Sciatic nerve (tissue), 2 donors: ENCODE data around the gene TNRC18. TPM values are rescaled to one million over a fixed set of nuclear protein-coding genes. Genes with fewer than 3 reads are reported as not detected.
"Not testable (repeated sequence)": the region's sequence is repeated elsewhere in the genome, so short reads cannot be mapped to it uniquely, and the experiment has no call there.

Experiments used
- ATAC-seq: fragments of 200-7000 bp; cut with Tn5 transposase; one replicate; pipeline ENCODE4 v1.9.1; 2020; ENCODE audit warnings: mild to moderate bottlenecking, moderate library complexity
- DNase-seq: peaks from one replicate; pipeline ENCODE4 v3.0.0-alpha.2; 2020; ENCODE audit warnings: low spot score
- intact Hi-C: fragments of 100-400 bp; cut with DNase I; formaldehyde crosslinking; loops from one replicate; pipeline ENCODE4 v1.14.2; 2022
- total RNA-seq: library from RNA; stranded (reverse); fragmentation: NEBNext Ultra II Directional; extraction: Animal tissue kit (Norgen Biotek cat#: 25700); gene quantifications from one replicate; pipeline ENCODE4 v1.2.1, GENCODE V29; 2021
- donor health status: DM: no; HTN: no; CAD: no.
- donor health status: DM: no; HTN: no; CAD: no.

TNRC18 gene
- total RNA-seq, 1 donor from 2014 or later = 107 TPM

DNA sequence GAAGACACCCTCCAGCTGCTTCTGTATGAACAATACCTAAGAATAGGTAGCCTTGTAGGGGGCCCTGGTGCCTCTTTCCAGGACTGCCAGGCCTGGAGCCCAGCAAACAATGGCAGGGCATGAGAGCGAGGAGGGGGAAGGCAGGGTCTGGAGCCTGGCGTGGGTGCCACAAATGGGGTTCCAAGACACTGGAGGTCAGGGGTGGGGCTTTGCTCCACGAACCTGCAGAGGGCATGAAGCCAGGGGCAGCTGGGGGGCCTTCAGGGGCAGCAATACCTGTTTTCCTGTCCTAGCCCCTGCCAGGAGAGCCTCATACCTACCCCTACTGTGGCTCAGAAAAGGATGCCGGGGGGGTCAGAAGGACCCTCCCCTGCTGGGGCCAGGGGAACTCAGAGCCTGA lies 79.3 kb downstream of the TNRC18 start:
- ATAC-seq (no peak), DNase-seq (no peak)
- intact Hi-C loops = no loop called here

- ATAC-seq (no peak), DNase-seq (no peak)
- intact Hi-C loops = no loop called here
Observed at GRCh38 chr7:5343884-5344283, 79.8 kb downstream of the TNRC18 start.

GRCh38 chr7:5342631-5343030 lies 81.0 kb downstream of the TNRC18 start:
- intact Hi-C loops = no loop called here

GRCh38 chr7:5339955-5340354 lies 83.7 kb downstream of the TNRC18 start:
- DNase-seq (no peak), ATAC-seq (no peak)
- intact Hi-C loops = no loop called here

More at GRCh38 chr7:5342631-5343030, 81.0 kb downstream of the TNRC18 start:
- ATAC-seq = no peak
- DNase-seq = no peak

DNA sequence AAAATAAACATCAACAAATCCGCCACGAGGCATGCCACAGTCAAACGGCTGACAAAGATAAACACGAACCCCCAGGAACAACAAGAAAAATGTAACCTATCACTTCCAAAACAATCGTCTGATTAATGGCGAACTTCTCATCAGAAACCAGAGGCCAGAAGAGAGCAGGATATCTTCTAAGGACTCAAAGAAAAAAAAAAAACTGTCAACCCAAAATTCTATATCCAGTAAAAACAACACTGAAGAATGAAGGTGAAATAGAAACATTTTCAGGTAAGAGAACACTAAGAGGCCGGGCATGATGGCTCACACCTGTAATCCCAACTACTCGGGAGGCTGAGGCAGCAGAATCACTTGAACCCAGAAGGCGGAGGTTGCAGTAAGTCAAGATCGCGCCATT lies 86.6 kb downstream of the TNRC18 start:
- no peak for ATAC-seq
- intact Hi-C loops = no loop called here

GRCh38 chr7:5334671-5335070 lies 89.0 kb downstream of the TNRC18 start:
- no peak for ATAC-seq
- intact Hi-C loops = no loop called here
- DNase-seq = no peak

More for the DNA sequence above, 86.6 kb downstream of the TNRC18 start:
- DNase-seq = no peak

DNA sequence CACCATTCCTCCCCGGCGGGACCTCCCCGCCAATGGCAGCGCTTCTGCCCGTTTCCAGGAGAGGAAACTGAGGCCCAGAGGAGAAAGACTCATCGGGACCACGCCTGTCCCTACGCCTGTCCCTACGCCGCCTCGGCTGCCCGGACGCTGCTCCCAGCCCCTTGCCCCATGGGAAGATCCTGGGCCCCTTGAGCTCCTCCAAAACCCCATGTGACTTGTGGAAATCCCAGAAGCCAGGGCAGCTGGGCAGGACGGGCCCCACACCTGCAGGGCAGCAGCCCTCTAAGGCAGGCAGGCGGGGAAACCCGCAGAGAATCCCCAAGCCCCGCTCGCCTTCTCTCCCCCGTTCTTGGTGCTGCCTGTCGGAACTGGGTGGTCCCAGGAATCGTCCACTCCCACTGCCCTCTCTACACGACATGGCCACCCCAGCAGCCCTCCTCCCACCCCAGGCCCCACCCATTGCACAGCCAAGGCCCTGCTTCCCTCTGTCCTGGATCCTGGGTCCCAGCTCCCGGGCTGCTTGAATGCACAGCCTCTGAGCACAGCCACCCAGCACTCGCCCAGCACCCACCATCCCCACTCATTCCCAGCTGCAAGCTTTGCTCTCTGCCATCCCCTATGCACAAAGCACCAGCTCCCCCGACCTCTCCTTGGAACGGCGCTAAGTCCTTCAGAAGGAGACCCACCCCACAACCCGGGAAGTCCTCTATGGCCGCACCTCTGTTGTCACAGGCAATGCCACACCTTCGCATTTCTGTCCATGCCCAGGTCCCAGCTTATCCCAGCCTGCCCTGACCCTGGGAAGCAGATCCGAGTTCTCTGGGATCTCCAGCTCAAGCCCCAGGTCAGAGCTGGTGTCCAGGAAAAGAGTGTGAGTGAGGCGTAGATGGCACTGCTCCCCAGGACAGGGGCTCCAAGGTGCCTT lies 90.3 kb downstream of the TNRC18 start:
- intact Hi-C loops = no loop called here
- DNase-seq (no peak), ATAC-seq (peak; percentile 36)

DNA sequence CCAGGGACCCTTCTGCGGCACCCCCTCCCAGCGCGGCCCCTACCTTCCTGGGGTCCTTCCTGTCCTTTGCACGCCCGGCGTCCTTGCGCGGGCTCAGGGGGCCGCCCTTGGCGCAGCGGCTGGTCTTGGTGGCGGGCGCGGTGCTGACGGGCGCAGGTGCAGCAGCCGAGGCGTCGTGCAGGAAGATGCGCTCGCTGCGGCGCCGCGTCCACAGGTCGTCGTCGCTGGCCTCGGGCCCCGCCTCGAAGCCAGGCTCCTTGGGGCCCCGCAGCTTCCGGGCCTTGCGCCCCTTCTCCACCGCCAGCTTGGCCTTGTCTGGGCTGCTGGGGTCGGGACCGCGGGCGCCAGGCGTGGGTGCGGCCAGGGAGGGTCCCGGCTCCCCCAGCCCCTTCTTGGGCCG lies 91.1 kb downstream of the TNRC18 start:
- ATAC-seq (peak; percentile 14), DNase-seq (no peak)
- intact Hi-C loops = no loop called here

- intact Hi-C loops = no loop called here
- DNase-seq (no peak), ATAC-seq (no peak)
Observed at GRCh38 chr7:5330288-5330687, 93.3 kb downstream of the TNRC18 start.

- intact Hi-C loops = no loop called here
- no peak for DNase-seq
- no peak for ATAC-seq
Observed at GRCh38 chr7:5324961-5325360, 98.7 kb downstream of the TNRC18 start.

DNA sequence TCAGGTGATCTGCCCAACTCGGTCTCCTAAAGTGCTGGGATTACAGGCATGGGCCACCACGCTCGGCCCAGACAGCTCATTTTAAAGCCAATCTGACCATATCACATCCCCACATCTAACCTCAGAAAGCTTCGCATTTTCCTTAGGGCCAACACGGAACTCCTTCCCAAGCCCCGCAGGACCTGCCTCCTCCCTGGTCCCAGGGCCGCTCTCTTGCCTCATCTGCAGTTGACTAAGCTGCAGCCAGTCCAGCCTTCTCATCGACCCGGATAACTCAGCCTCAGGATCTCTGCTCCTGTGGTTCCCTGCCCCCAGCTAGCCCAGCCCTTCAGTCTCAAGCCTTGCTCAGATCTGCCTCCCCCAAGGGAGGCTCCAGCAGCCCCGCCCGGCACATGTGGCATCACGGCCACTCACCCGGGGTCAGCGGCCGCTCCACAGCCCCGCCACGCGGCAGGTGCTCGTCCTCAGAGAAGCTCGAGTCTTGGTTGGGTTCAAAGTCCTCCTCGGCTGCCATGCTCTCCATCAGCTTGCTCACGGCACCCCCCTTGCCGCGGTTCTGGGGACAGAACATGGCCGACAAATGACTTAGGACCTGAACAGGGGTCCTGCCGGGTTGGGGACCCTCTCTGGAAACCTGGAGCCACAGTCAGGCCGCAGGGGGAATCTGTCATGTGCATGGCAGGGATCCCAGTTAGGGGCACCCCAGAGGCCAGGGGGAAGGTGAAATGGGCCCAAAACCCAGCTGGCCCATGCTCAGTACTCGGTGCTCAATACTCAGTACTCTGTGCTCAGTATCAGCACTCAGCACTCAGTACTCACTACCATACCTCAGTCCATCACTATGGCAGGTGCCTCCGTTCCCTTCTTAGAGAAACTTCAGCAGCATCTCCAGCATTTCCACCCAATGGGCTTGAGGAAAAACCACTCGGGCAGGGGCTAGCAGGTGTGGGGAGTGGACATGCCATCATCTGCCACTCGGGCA lies 99.5 kb downstream of the TNRC18 start:
- DNase-seq, intact Hi-C loops, ATAC-seq: not testable (repeated sequence)

- DNase-seq = no peak
- no peak for ATAC-seq
- intact Hi-C loops = no loop called here
Observed at GRCh38 chr7:5322621-5323410, 100.8 kb downstream of the TNRC18 start.

DNA sequence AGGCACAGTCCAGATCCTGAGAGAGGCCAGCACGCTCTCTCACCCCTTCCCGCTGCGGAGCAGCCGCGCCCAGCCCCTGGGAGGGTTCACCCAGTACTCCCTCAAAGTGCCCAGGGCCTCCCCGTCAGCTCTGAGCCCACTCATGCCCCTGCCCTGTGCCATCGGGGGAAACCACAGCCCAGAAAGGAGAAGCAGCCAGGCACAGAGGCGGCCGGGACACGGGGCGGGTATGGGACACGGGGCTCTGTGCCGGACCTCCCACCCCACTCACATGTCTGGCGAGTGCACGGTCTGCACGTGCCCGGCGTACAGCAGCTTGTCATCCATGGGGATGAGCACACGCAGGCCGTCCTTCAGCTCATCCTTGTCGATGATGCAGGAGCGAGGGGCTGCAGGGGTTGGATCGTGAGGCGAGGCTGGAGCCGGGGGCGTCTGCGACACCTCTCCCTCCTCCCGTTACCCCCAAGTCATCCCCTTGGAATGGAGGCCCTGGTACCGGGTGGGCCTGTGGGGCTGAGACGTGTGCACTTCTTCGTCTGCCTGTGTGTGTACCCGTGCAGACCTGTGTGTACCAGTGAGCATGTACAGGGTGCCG lies 102.7 kb downstream of the TNRC18 start:
- intact Hi-C loops = no loop called here
- ATAC-seq = no peak

DNA sequence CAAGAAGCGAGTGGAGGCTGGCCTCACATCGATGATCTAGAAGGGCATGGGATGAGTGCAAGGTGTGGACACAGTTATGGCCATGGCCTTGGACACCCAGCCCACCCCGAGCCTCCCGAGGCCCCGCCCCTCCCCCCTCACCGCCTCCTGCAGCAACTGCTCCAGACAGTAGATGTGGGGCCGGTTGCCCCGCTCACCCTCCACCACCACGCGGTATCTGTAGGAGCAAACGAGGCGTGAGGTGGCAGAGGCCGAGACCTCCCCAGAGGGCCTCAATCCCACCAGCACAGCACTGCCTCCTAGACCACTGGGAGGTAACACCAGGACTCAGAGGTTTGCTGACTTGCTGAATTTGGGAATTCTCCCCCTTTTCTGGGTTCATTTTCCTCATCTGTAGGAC lies 103.2 kb downstream of the TNRC18 start:
- ATAC-seq (no peak), DNase-seq (no peak)
- intact Hi-C loops = no loop called here

More for the DNA sequence above, 102.7 kb downstream of the TNRC18 start:
- DNase-seq = no peak

- ATAC-seq, DNase-seq, intact Hi-C loops: not testable (repeated sequence)
Observed at GRCh38 chr7:5318613-5319012, 105.0 kb downstream of the TNRC18 start.

DNA sequence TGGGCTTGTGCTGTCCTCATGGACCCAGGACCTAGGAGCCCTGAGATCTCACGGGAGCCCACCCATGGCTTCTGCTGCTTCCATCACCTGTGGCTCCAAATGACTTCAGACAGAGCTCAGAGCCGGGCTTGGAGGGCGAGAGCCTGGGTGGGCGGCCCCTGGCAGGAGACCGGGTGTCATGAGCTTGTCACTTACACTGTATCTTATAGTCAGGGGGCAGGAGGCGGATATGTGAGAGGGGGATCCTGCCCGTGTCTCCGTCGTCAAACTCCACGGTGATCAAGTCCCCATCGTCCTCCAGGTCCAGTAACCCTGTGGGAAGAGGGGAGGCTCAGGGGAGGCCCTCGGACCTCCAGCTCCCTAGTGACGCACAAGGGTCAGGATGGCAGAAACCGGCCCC lies 107.9 kb downstream of the TNRC18 start:
- intact Hi-C loops = no loop called here
- ATAC-seq (peak; percentile 18), DNase-seq (no peak)

DNA sequence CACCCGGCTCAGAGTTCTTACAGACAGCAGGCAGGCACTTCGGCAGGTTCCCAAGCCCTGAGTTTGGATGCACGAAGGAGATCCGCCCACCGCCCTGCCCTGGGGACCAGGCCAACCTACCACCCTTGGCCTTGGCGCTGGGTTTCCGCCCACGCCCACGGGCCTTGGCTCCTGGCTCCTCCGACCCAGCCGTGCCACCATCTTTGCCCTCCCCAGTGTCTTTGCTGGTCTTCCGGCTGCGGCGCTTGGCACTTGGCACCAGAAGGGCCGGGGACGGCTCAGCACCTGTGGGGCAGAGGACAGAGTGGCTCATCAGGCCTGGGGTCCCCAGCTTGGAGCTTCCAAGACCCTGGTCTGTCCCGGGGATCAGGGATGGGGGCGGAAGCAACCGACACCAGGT lies 108.8 kb downstream of the TNRC18 start:
- intact Hi-C loops = no loop called here
- ATAC-seq (peak; percentile 29), DNase-seq (no peak)

DNA sequence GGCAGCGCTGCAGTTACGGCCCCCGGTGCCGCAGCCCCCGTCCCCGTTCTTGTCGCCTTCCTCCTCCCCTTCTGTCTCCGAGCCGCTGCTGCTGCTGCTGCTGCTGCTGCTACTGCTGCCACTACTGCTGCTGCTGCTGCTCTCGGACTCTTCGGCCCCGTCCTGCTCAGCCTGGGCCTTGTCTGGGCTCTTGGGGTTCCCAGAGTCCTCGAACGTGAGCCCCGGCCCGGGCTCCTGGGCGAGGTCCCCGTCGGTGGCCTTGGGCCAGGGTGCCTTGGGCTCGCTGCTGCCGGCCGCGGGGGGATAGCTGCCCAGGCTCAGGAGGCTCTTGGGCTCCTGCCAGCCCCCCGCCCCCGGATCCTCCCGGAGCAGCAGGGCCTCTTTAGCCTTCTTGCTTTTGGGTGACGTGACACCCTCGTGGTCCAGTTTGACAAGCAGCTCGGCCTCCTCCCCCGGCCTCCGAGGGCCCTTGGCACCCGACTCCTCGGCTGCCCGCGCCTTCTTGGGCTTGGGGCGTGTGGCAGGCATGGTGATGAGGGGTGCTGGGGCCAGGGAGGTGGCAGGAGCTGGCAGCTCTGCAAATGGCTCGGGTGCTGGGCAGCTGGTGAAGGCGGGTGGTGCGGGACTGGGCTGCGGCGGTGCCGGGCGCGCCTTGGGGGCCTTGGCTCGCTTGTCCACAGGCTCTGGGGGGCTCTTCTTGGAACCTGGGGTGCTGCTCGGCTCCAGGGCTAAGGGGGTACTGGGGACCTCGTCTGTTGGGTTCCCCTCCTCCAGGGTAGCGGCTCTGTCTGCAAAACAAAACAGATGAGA lies 110.4 kb downstream of the TNRC18 start:
- intact Hi-C loops, DNase-seq: not testable (repeated sequence)
- peak; percentile 20 for ATAC-seq
